PC-9 (cell line): Measurements from ENCODE around the gene KCND1. TPM values are rescaled to one million over a fixed set of nuclear protein-coding genes. Genes with fewer than 3 reads are reported as not detected.

Source experiments
- BruUV-seq: library from RNA; stranded (reverse); fragments of 400-500 nt; replicated peaks from 2 replicates; lab custom pipeline; 2021; lab: Mats Ljungman, UMichigan
- CTCF ChIA-PET: fragments of 300-600 bp; sonication (Branson Sonifier 250); formaldehyde crosslinking; loops from one replicate; lab custom pipeline; 2022; ENCODE audit warnings: antibody characterized with exemption; lab: Charles Lee
- POLR2A ChIA-PET: fragments of 300-600 bp; sonication (Branson Sonifier 250); formaldehyde crosslinking; loops from one replicate; lab custom pipeline; 2022; ENCODE audit warnings: antibody characterized with exemption; ENCODE audit not compliant: unreplicated experiment; lab: Charles Lee
- DNase-seq, 2 experiments: peaks; one replicate each; pipeline versions ENCODE4 v3.0.0 to v3.0.0-alpha.2; 2015 to 2022; ENCODE audit warnings: mixed read lengths in 1 of 2
- H2AFZ ChIP-seq: fragments of 200-600 bp; sonication (generic); 2 replicates; pipeline ENCODE4 v1.8.1; 2017; ENCODE audit warnings: antibody characterized with exemption
- H3F3A ChIP-seq: fragments of 200-600 bp; sonication (generic); 2 replicates; pipeline ENCODE4 v1.8.1; 2017; ENCODE audit warnings: antibody characterized with exemption, mild to moderate bottlenecking, low read depth; ENCODE audit not compliant: insufficient read depth
- H3K27ac ChIP-seq: fragments of 200-600 bp; sonication (generic); 2 replicates; pipeline ENCODE4 v1.6.1; 2016; ENCODE audit warnings: mixed run types
- H3K27me3 ChIP-seq: fragments of 200-600 bp; sonication (generic); 2 replicates; pipeline ENCODE4 v1.6.1; 2016; ENCODE audit warnings: low read depth, mixed run types; ENCODE audit not compliant: insufficient read depth
- H3K36me3 ChIP-seq: fragments of 200-600 bp; sonication (generic); 2 replicates; pipeline ENCODE4 v1.6.1; 2016; ENCODE audit warnings: low read depth, mixed run types
- H3K4me1 ChIP-seq: fragments of 200-600 bp; sonication (generic); replicated peaks from 2 replicates; pipeline ENCODE4 v1.6.1; 2016; ENCODE audit warnings: mixed run types; ENCODE audit not compliant: insufficient read depth
- H3K4me2 ChIP-seq: fragments of 200-600 bp; sonication (generic); 2 replicates; pipeline ENCODE4 v1.6.1; 2017; ENCODE audit warnings: mixed run types
- H3K4me3 ChIP-seq: fragments of 200-600 bp; sonication (generic); 2 replicates; pipeline ENCODE4 v1.6.1; 2016; ENCODE audit warnings: mixed run types
- H3K79me2 ChIP-seq: fragments of 200-600 bp; sonication (generic); 2 replicates; pipeline ENCODE4 v1.6.1; 2017; ENCODE audit warnings: low read depth, mixed run types
- H3K9me2 ChIP-seq: fragments of 200-600 bp; sonication (generic); 2 replicates; pipeline ENCODE4 v1.8.1; 2017; ENCODE audit warnings: mild to moderate bottlenecking; ENCODE audit not compliant: insufficient read depth
- H3K9me3 ChIP-seq: fragments of 200-600 bp; sonication (generic); 2 replicates; pipeline ENCODE4 v1.8.1; 2016; ENCODE audit warnings: low read depth; ENCODE audit not compliant: insufficient read depth
- H4K20me1 ChIP-seq: fragments of 200-600 bp; sonication (generic); 2 replicates; pipeline ENCODE4 v1.8.1; 2017; ENCODE audit not compliant: insufficient read depth
- CTCF ChIP-seq: fragments of 200-600 bp; sonication (generic); conservative IDR thresholded peaks from 2 replicates; pipeline ENCODE4 v1.6.1; 2017; ENCODE audit warnings: mixed run types, antibody characterized with exemption, mild to moderate bottlenecking, moderate library complexity
- EZH2 ChIP-seq: fragments of 200-600 bp; sonication (generic); IDR thresholded peaks from 2 replicates; pipeline ENCODE4 v1.8.0; 2017; ENCODE audit warnings: antibody characterized with exemption, low read depth
- intact Hi-C: fragments of 100-400 bp; cut with micrococcal nuclease; formaldehyde crosslinking; loops from one replicate; pipeline ENCODE4 v1.10.0; 2022; ENCODE audit not compliant: unreplicated experiment
- total RNA-seq: library from RNA; stranded (reverse); gene quantifications from 2 replicates; pipeline ENCODE4 v1.2.3, GENCODE V29; 2021

The KCND1 gene
- total RNA-seq, 1 experiment from 2014 or later, result 2.2 TPM

- no peaks in the 10 kb centered on the region; the same call in 1 of the 2 replicates for H3K4me1 ChIP-seq
- TF ChIP-seq EZH2, result no peak
- no peak for TF ChIP-seq CTCF
- intact Hi-C loops, result no loop called here
- no peaks in the 10 kb centered on the region for H3K9me3 ChIP-seq
- CTCF ChIA-PET, result no interaction called here
- no peak for DNase-seq
- H3K9me2 ChIP-seq, result no peaks in the 10 kb centered on the region
- H3F3A ChIP-seq, result no peaks in the 10 kb centered on the region
- H3K79me2 ChIP-seq, result peaks cover 15% of the 10 kb centered on the region; the same call in 1 of the 2 replicates
- no peaks in the 10 kb centered on the region for H4K20me1 ChIP-seq
- POLR2A ChIA-PET, result no interaction called here
- H3K4me2 ChIP-seq, result no peak overlapping the region
- H2AFZ ChIP-seq, result no peak overlapping the region
- H3K27ac ChIP-seq, result no peak overlapping the region
- BruUV-seq, result no TSS peak
- no peak overlapping the region for H3K4me3 ChIP-seq
- H3K27me3 ChIP-seq, result no peaks in the 10 kb centered on the region
- no peaks in the 10 kb centered on the region for H3K36me3 ChIP-seq
These were observed 11.4 kb downstream of the KCND1 start for GRCh38 chrX:48960291-48960690.

GRCh38 chrX:48958635-48959094, 13.0 kb downstream of the KCND1 start:
- Histone ChIP-seq H3K79me2 (peaks cover 22% of the 10 kb centered on the region; the same call in 1 of the 2 replicates), H3F3A (no peaks in the 10 kb centered on the region), H3K27me3 (no peaks in the 10 kb centered on the region), H3K27ac (peak overlapping the region; percentile 73), H2AFZ (no peak overlapping the region), H4K20me1 (no peaks in the 10 kb centered on the region), H3K4me3 (peak overlapping the region; percentile 55), H3K4me1 (no peaks in the 10 kb centered on the region; the same call in 1 of the 2 replicates), H3K36me3 (no peaks in the 10 kb centered on the region), H3K4me2 (peak overlapping the region; percentile 77), H3K9me2 (no peaks in the 10 kb centered on the region), H3K9me3 (no peaks in the 10 kb centered on the region)
- ChIA-PET POLR2A (interaction anchor here (0.6 to 1.0 kb wide), 4 partner anchors 16 to 282 kb away, joined by 3 to 5 read pairs (median 4); partner anchors contain the start of gene TFE3), CTCF (no interaction called here)
- intact Hi-C loops, result loop anchor here (5.0 kb wide), 2 partner anchors 84 to 99 kb away; partner anchors contain the start of genes CCDC120 and TFE3
- no TSS peak for BruUV-seq
- DNase-seq, result peak; percentile 35 to 42
- TF ChIP-seq CTCF (no peak), EZH2 (no peak)

- TF ChIP-seq CTCF (no peak), EZH2 (no peak)
- H3K36me3 ChIP-seq, result no peaks in the 10 kb centered on the region
- CTCF ChIA-PET, result no interaction called here
- peak overlapping the region; percentile 55; the same call in 1 of the 2 replicates for H3K4me3 ChIP-seq
- H3K9me3 ChIP-seq, result no peaks in the 10 kb centered on the region
- H3K9me2 ChIP-seq, result no peaks in the 10 kb centered on the region
- BruUV-seq, result TSS peak; percentile 66
- peak; percentile 83 to 87 for DNase-seq
- H3K27ac ChIP-seq, result peak overlapping the region; percentile 77
- H3K4me2 ChIP-seq, result peak overlapping the region; percentile 34; the same call in 1 of the 2 replicates
- POLR2A ChIA-PET, result interaction anchor here (0.6 to 1.0 kb wide), 5 partner anchors 17 to 235 kb away, joined by 3 to 4 read pairs (median 3); partner anchors contain the start of gene TFE3
- H3K27me3 ChIP-seq, result no peaks in the 10 kb centered on the region
- H3K79me2 ChIP-seq, result peaks cover 22% of the 10 kb centered on the region; the same call in 1 of the 2 replicates
- no peaks in the 10 kb centered on the region; the same call in 1 of the 2 replicates for H3K4me1 ChIP-seq
- intact Hi-C loops, result loop anchor here (5.0 kb wide), 2 partner anchors 84 to 99 kb away; partner anchors contain the start of genes CCDC120 and TFE3
- H4K20me1 ChIP-seq, result no peaks in the 10 kb centered on the region
- no peaks in the 10 kb centered on the region for H3F3A ChIP-seq
- H2AFZ ChIP-seq, result no peak overlapping the region
These were observed 13.6 kb downstream of the KCND1 start for GRCh38 chrX:48957827-48958634.
